HepG2 (cell line): ENCODE data around the gene TMEM266. TPM values are rescaled to one million over a fixed set of nuclear protein-coding genes. Genes with fewer than 3 reads are reported as not detected.

Source experiments
- ATAC-seq: fragments of 200-7000 bp; cut with Tn5 transposase; 3 replicates; pipeline ENCODE4 v1.9.1; 2020; ENCODE audit warnings: mild to moderate bottlenecking, moderate library complexity
- BruUV-seq: library from RNA; stranded (reverse); fragments of 400-500 nt; replicated peaks from 2 replicates; lab custom pipeline; 2021; lab: Mats Ljungman, UMichigan
- CTCF ChIA-PET: fragments of 300-600 bp; formaldehyde crosslinking; extraction: SDS; loops from one replicate; lab custom pipeline; 2021; ENCODE audit warnings: low total read pairs, inconsistent platforms, low intra/inter-chr PET ratio; lab: Yijun Ruan, JAX
- POLR2A ChIA-PET: fragments of 350-600 bp; sonication (Branson Sonifier 250); formaldehyde crosslinking; loops from one replicate; lab custom pipeline; 2020; ENCODE audit warnings: antibody characterized with exemption, inconsistent platforms; lab: Yijun Ruan, JAX
- DNase-seq: peaks from one replicate; pipeline ENCODE4 v3.0.0-alpha.2; 2015; ENCODE audit warnings: low spot score
- FAIRE-seq: peaks from 3 replicates; lab custom pipeline; 2011; peaks lifted over from hg19 to GRCh38; lab: Jason Lieb, UNC
- H2AFZ ChIP-seq: one replicate; pipeline ENCODE4 v1.6.1; 2011; ENCODE audit warnings: low read length, inconsistent platforms
- H3K27ac ChIP-seq: fragments of 300-600 bp; 3 replicates; pipeline ENCODE4 v1.8.0; 2011; ENCODE audit warnings: mixed run types, mild to moderate bottlenecking, mixed read lengths, low read length, inconsistent platforms; ENCODE audit not compliant: insufficient read depth; ENCODE audit errors: extremely low read length
- H3K27me3 ChIP-seq, 2 experiments: fragments of 200-600 bp in 1 of 2; 2 replicates in 1 of 2; 3 replicates in 1 of 2; pipeline versions ENCODE4 v1.6.0 to v1.8.0; 2011; ENCODE audit warnings: low read length in 2 of 2, mild to moderate bottlenecking in 2 of 2, moderate library complexity in 2 of 2, inconsistent platforms in 1 of 2; ENCODE audit not compliant: insufficient read depth in 2 of 2, control insufficient read depth in 1 of 2
- H3K36me3 ChIP-seq, 2 experiments: fragments of 200-600 bp in 1 of 2; replicated peaks in 1 of 2; 2 replicates in 1 of 2; 3 replicates in 1 of 2; pipeline versions ENCODE4 v1.5.1 to v1.8.0; 2011; ENCODE audit warnings: low read length in 2 of 2, inconsistent platforms in 1 of 2; ENCODE audit not compliant: insufficient read depth in 2 of 2, control insufficient read depth in 1 of 2
- H3K4me1 ChIP-seq: 2 replicates; pipeline ENCODE4 v1.5.1; 2012; ENCODE audit warnings: low read length, inconsistent platforms; ENCODE audit not compliant: insufficient read depth
- H3K4me2 ChIP-seq: 2 replicates; pipeline ENCODE4 v1.6.0; 2011; ENCODE audit warnings: low read depth, low read length, inconsistent platforms
- H3K4me3 ChIP-seq, 3 experiments: fragments of 200-600 bp in 1 of 3; sonication (generic), shearing (Covaris generic) in 1 of 3; replicated peaks in 1 of 3; 2 replicates each; pipeline ENCODE4 v1.5.1; 2011 to 2016; ENCODE audit warnings: low read length in 3 of 3, inconsistent platforms in 2 of 3, low read depth in 2 of 3, mild to moderate bottlenecking in 2 of 3, control low read depth in 1 of 3, mixed read lengths in 1 of 3; ENCODE audit not compliant: insufficient read depth in 1 of 3
- H3K79me2 ChIP-seq: one replicate; pipeline ENCODE4 v1.6.1; 2011; ENCODE audit warnings: low read length, inconsistent platforms; ENCODE audit not compliant: insufficient read depth
- H3K9ac ChIP-seq: 2 replicates; pipeline ENCODE4 v1.6.0; 2011; ENCODE audit warnings: mild to moderate bottlenecking, low read depth, low read length, inconsistent platforms; ENCODE audit not compliant: insufficient read depth
- H3K9me3 ChIP-seq: 2 replicates; pipeline ENCODE4 v1.5.1; 2012; ENCODE audit warnings: mild to moderate bottlenecking, low read length
- H4K20me1 ChIP-seq: 2 replicates; pipeline ENCODE4 v1.6.0; 2011; ENCODE audit warnings: inconsistent platforms, mild to moderate bottlenecking, low read length, moderate library complexity; ENCODE audit not compliant: insufficient read depth
- CENPX ChIP-seq: sonication (generic); formaldehyde crosslinking; IDR thresholded peaks from 2 replicates; pipeline ENCODE4 v1.9.0; 2021; ENCODE audit warnings: mild to moderate bottlenecking, missing genetic modification reagents, moderate library complexity
- GATAD2A ChIP-seq: IDR thresholded peaks from 2 replicates; pipeline ENCODE4 v1.6.1; 2016
- LCORL ChIP-seq, 2 experiments: fragments of 450-650 bp in 1 of 2; sonication (generic) in 1 of 2; formaldehyde crosslinking in 1 of 2; IDR thresholded peaks; 2 replicates each; pipeline versions ENCODE4 v1.5.0 to v1.6.1; 2017 to 2020; ENCODE audit warnings: antibody characterized with exemption in 1 of 2, missing genetic modification reagents in 1 of 2
- MATR3 ChIP-seq: sonication (generic); formaldehyde crosslinking; IDR thresholded peaks from 2 replicates; pipeline ENCODE4 v1.4.0; 2020; ENCODE audit warnings: missing genetic modification reagents
- MXD4 ChIP-seq: IDR thresholded peaks from 2 replicates; pipeline ENCODE4 v1.6.1; 2016; ENCODE audit warnings: mild to moderate bottlenecking, missing biosample characterization, missing genetic modification reagents
- NCOA1 ChIP-seq: sonication (generic); formaldehyde crosslinking; IDR thresholded peaks from 2 replicates; pipeline ENCODE4 v1.9.0; 2021; ENCODE audit warnings: missing genetic modification reagents
- NPAS2 ChIP-seq: sonication (generic); formaldehyde crosslinking; IDR thresholded peaks from 2 replicates; pipeline ENCODE4 v1.8.0; 2022; ENCODE audit warnings: mild to moderate bottlenecking, missing genetic modification reagents, borderline replicate concordance
- PRMT3 ChIP-seq: sonication (generic); formaldehyde crosslinking; IDR thresholded peaks from 2 replicates; pipeline ENCODE4 v1.8.1; 2022; ENCODE audit warnings: low read depth, mild to moderate bottlenecking, moderate library complexity, missing genetic modification reagents, borderline replicate concordance
- RELA ChIP-seq: sonication (generic); formaldehyde crosslinking; IDR thresholded peaks from 2 replicates; pipeline ENCODE4 v1.4.0; 2020; ENCODE audit warnings: missing genetic modification reagents
- SKI ChIP-seq: fragments of 450-650 bp; IDR thresholded peaks from one replicate; pipeline ENCODE4 v1.6.1; 2018; ENCODE audit warnings: mild to moderate bottlenecking; ENCODE audit not compliant: partially characterized antibody
- TARDBP ChIP-seq: sonication (generic); formaldehyde crosslinking; IDR thresholded peaks from 2 replicates; pipeline ENCODE4 v1.8.0; 2022; ENCODE audit warnings: mild to moderate bottlenecking, missing genetic modification reagents
- WIZ ChIP-seq: sonication (generic); formaldehyde crosslinking; IDR thresholded peaks from 2 replicates; pipeline ENCODE4 v1.5.1; 2020; ENCODE audit warnings: mild to moderate bottlenecking, missing genetic modification reagents
- ZNF224 ChIP-seq: sonication (generic); formaldehyde crosslinking; IDR thresholded peaks from 2 replicates; pipeline ENCODE4 v1.5.0; 2020; ENCODE audit warnings: mild to moderate bottlenecking, missing genetic modification reagents
- ZNF572 ChIP-seq: sonication (generic); formaldehyde crosslinking; IDR thresholded peaks from 2 replicates; pipeline ENCODE4 v1.5.1; 2020; ENCODE audit warnings: mild to moderate bottlenecking, missing genetic modification reagents
- ZNF761 ChIP-seq: sonication (generic); formaldehyde crosslinking; conservative IDR thresholded peaks from 2 replicates; pipeline ENCODE4 v1.4.0; 2020; ENCODE audit warnings: mild to moderate bottlenecking, missing genetic modification reagents
- ZNF788 ChIP-seq: sonication (generic); formaldehyde crosslinking; IDR thresholded peaks from 2 replicates; pipeline ENCODE4 v1.5.0; 2020; ENCODE audit warnings: mild to moderate bottlenecking, missing genetic modification reagents, borderline replicate concordance
- WGBS: methylation state at CpG from one replicate; pipeline ENCODE4 v1.1.6; 2017; ENCODE audit warnings: low lambda C conversion rate; 5-methylcytosine and 5-hydroxymethylcytosine counted together
- in situ Hi-C: cut with HindIII; loops from 2 replicates; pipeline ENCODE4 v1.10.0; 2017; ENCODE audit warnings: low pct_unique_long_range_greater_than_20kb; ENCODE audit not compliant: extremely low pct_ligation_motif_present
- intact Hi-C: fragments of 100-400 bp; cut with micrococcal nuclease; formaldehyde crosslinking; loops from one replicate; pipeline ENCODE4 v1.10.0; 2022; ENCODE audit not compliant: unreplicated experiment
- polyA plus RNA-seq, 8 experiments: library from polyadenylated mRNA; depleted of rRNA in 3 of 8; stranded (reverse) in 7 of 8; unstranded in 1 of 8; fragments of >200 nt; fragmentation: Illumina TruSeq in 4 of 8; extraction: Trizol in 4 of 8; gene quantifications; 2 replicates each; pipeline versions ENCODE4 v1.2.1 to v1.2.3, GENCODE V29; 2011 to 2016; ENCODE audit warnings: low read depth in 4 of 8, missing spikeins in 1 of 8, mixed read lengths in 1 of 8; ENCODE audit not compliant: insufficient read depth in 1 of 8
- total RNA-seq, 5 experiments: library from RNA; depleted of rRNA; stranded (reverse); fragments of >200 nt; fragmentation: Illumina TruSeq; extraction: Trizol; gene quantifications; 2 replicates each; pipeline ENCODE4 v1.2.3, GENCODE V29; 2016; ENCODE audit warnings: low read depth in 1 of 5
- TF ChIP-seq, protein P1 (sequence below): sonication (generic); formaldehyde crosslinking; IDR thresholded peaks from 2 replicates; pipeline ENCODE4 v1.4.0; 2020; ENCODE audit warnings: missing genetic modification reagents, mild to moderate bottlenecking, borderline replicate concordance
- TF ChIP-seq, protein P2 (sequence below): sonication (generic); formaldehyde crosslinking; IDR thresholded peaks from 2 replicates; pipeline ENCODE4 v1.4.0; 2020; ENCODE audit warnings: missing genetic modification reagents
- TF ChIP-seq, protein P3 (sequence below): sonication (generic); formaldehyde crosslinking; IDR thresholded peaks from 2 replicates; pipeline ENCODE4 v1.4.0; 2020; ENCODE audit warnings: missing genetic modification reagents, borderline replicate concordance

The TMEM266 gene
- total and polyA plus RNA-seq, 2 of the 13 experiments (the other 11 are each of a cell fraction or from before 2014, with no cell fraction given) = 0.04 TPM; not detected in 1

DNA sequence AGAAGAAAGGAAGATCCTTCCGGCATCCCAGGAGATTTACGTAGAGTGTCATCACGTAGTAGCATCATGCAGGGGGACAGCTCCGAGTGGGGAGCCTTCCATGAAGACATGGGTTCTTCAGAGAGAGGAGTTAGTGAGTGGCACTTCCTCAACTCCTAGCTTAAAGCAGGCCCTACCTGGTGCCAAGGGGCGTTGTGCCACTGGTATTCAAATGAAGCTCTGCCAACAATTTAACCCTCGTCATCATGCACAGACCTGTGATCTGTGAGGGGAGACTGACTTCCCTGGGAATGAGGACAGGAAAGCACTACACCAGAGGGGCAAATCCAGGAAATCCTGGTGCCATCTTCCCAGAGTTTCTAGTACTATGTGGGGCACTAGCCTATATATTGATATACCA lies 59.0 kb downstream of the TMEM266 start:
- H3K27me3 ChIP-seq = peaks cover 3 to 13% of the 10 kb centered on the region in 2 experiments; a peak in 3 of 5 replicates
- no peak for TF ChIP-seq TARDBP
- no peak for TF ChIP-seq SKI
- TF ChIP-seq ZNF224 (CRISPR knock-in tag) = no peak
- no peak for TF ChIP-seq MATR3 (CRISPR knock-in tag)
- no peak for TF ChIP-seq LCORL (IDR thresholded peaks at IDR 0.05)
- no peak for TF ChIP-seq LCORL (CRISPR knock-in tag; IDR thresholded peaks at IDR 0.05)
- no peak for TF ChIP-seq RELA
- TF ChIP-seq GATAD2A (CRISPR knock-in tag) = no peak
- TF ChIP-seq ZNF788 = no peak
- no peak for TF ChIP-seq ZNF572 (CRISPR knock-in tag)
- no peak for TF ChIP-seq MXD4
- TF ChIP-seq, protein P1, sequence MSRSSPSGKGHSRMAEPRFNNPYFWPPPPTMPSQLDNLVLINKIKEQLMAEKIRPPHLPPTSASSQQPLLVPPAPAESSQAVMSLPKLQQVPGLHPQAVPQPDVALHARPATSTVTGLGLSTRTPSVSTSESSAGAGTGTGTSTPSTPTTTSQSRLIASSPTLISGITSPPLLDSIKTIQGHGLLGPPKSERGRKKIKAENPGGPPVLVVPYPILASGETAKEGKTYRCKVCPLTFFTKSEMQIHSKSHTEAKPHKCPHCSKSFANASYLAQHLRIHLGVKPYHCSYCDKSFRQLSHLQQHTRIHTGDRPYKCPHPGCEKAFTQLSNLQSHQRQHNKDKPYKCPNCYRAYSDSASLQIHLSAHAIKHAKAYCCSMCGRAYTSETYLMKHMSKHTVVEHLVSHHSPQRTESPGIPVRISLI = no peak
- TF ChIP-seq WIZ (CRISPR knock-in tag) = no peak
- no peak for TF ChIP-seq ZNF761 (CRISPR knock-in tag)
- TF ChIP-seq PRMT3 (CRISPR knock-in tag) = no peak
- TF ChIP-seq NPAS2 (CRISPR knock-in tag) = no peak
- TF ChIP-seq, protein P2, sequence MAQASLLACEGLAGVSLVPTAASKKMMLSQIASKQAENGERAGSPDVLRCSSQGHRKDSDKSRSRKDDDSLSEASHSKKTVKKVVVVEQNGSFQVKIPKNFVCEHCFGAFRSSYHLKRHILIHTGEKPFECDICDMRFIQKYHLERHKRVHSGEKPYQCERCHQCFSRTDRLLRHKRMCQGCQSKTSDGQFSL (CRISPR knock-in tag) = no peak
- TF ChIP-seq, protein P3, sequence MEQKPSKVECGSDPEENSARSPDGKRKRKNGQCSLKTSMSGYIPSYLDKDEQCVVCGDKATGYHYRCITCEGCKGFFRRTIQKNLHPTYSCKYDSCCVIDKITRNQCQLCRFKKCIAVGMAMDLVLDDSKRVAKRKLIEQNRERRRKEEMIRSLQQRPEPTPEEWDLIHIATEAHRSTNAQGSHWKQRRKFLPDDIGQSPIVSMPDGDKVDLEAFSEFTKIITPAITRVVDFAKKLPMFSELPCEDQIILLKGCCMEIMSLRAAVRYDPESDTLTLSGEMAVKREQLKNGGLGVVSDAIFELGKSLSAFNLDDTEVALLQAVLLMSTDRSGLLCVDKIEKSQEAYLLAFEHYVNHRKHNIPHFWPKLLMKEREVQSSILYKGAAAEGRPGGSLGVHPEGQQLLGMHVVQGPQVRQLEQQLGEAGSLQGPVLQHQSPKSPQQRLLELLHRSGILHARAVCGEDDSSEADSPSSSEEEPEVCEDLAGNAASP (CRISPR knock-in tag) = no peak
- TF ChIP-seq CENPX = no peak
- TF ChIP-seq NCOA1 (CRISPR knock-in tag) = no peak

More for the DNA sequence above, 59.0 kb downstream of the TMEM266 start:
- in situ Hi-C loops (no loop called here), intact Hi-C loops (no loop called here)
- no peaks in the 10 kb centered on the region for H3K36me3 ChIP-seq
- BruUV-seq = no TSS peak
- no peak for ATAC-seq
- 30% methylated on average over 5 of the region's 6 CpGs for WGBS
- no peaks in the 10 kb centered on the region for H4K20me1 ChIP-seq
- ChIA-PET CTCF (no interaction called here), POLR2A (no interaction called here)
- H3K4me2 ChIP-seq = no peak overlapping the region
- no peaks in the 10 kb centered on the region for H3K9me3 ChIP-seq
- no peak overlapping the region for H3K27ac ChIP-seq
- H3K4me3 ChIP-seq = no peak overlapping the region
- no peak for FAIRE-seq
- peaks cover 9% of the 10 kb centered on the region for H3K4me1 ChIP-seq
- no peaks in the 10 kb centered on the region for H3K79me2 ChIP-seq
- no peak overlapping the region for H2AFZ ChIP-seq
- no peak for DNase-seq
- no peak overlapping the region for H3K9ac ChIP-seq
